ENCODE measurements around the gene RASA3. TPM values are rescaled to one million over a fixed set of nuclear protein-coding genes. Genes with fewer than 3 reads are reported as not detected.
A peak's percentile ranks its signal among the peaks of the same experiment; 100 is the strongest.
"Not testable (repeated sequence)": the region's sequence is repeated elsewhere in the genome, so short reads cannot be mapped to it uniquely, and the experiment has no call there.

Gene RASA3
- total RNA-seq, 2 donors from 2014 or later, result 6.3 to 12.0 TPM

DNA sequence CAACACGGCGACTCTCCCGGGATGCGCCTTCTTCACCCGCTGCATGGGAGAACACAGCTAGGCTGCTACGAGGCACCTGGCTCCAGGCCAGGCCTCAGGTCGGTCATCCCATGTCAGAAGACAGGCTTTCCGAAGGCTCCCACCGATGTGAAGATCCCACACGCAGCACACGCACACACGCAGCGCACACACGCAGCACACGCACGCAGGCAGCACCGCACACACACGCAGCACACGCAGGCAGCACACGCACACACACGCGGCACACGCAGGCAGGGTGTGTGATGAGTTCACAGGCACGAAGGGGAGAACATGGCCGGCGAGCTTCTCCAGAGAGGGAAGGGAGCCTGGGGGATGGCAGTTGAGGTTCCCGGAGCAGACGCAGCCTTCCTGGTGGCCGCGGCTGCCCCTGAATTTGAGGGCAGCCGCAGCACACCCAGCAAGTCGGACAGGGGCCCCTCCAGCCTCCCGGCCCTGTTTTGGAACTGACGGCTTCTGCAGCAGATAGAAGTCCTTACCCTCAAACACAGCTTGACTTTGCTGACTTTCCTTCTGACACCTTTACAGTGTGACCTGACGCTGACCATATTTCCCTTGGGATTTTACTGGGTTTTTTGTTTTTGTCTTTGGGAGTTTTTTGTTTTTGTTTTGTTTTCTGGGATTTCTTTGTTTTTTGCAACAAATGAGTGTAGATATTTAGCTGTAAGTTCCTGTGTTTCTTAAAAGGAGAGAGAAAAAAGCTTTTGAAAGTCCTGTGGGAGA lies 55.9 kb downstream of the RASA3 start:
- no peak overlapping the region for H3K27ac ChIP-seq (ENCODE audit: low read depth, low read length)
- no peak overlapping the region for H3K4me3 ChIP-seq (ENCODE audit: low read length)
- no peaks in the 10 kb centered on the region for H3K27me3 ChIP-seq (ENCODE audit: control insufficient read depth, insufficient read depth, low read length, poor library complexity, severe bottlenecking)
- no peaks in the 10 kb centered on the region for H3K9me3 ChIP-seq (ENCODE audit: control insufficient read depth, low read length)
- no peak overlapping the region for H3K9ac ChIP-seq (ENCODE audit: extremely low read depth, low read length, poor library complexity, severe bottlenecking)
- Mint-ChIP-seq H3K36me3 (ENCODE audit: low read depth) (peaks cover 11% of the 10 kb centered on the region), H3K4me1 (peaks cover 4% of the 10 kb centered on the region), H3K9me3 (no peaks in the 10 kb centered on the region), H3K4me3 (no peak overlapping the region), H3K27ac (peak overlapping the region; percentile 64), H3K27me3 (ENCODE audit: insufficient read depth) (no peaks in the 10 kb centered on the region)
- no peaks in the 10 kb centered on the region for H3K36me3 ChIP-seq (ENCODE audit: control insufficient read depth, insufficient read depth, low read length)
- WGBS, 2 experiments (ENCODE audit: insufficient coverage in 1 of 2, insufficient read length in 1 of 2), result 95 to 98% methylated on average over 27 to 35 of the region's 35 CpGs
- no peak for TF ChIP-seq CTCF (conservative IDR thresholded peaks at IDR 0.05)
- H3K4me1 ChIP-seq (ENCODE audit: control insufficient read depth, insufficient read depth, low read length), result no peaks in the 10 kb centered on the region
- no peak for DNase-seq

DNA sequence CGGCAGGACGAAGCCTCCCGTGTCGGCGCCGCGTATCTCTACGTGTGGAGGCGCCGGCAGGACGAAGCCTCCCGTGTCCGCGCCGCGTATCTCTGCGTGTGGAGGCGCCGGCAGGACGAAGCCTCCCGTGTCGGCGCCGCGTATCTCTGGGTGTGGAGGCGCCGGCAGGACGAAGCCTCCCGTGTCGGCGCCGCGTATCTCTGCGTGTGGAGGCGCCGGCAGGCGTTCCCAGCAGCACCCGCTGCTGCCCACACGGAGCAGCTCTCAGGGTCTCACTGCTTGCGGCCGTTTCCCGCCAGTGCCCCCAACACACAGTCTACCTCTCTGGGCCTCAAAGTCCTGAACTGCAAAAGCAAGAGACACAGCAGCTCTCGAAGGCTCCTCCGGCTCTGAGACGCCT lies 56.6 kb downstream of the RASA3 start:
- not testable (repeated sequence) for H3K4me3 Mint-ChIP-seq; H3K4me1 Mint-ChIP-seq; H3K27me3 Mint-ChIP-seq (ENCODE audit: insufficient read depth); H3K9me3 ChIP-seq (ENCODE audit: control insufficient read depth, low read length); H3K9ac ChIP-seq (ENCODE audit: extremely low read depth, low read length, poor library complexity, severe bottlenecking); DNase-seq; H3K9me3 Mint-ChIP-seq; H3K36me3 ChIP-seq (ENCODE audit: control insufficient read depth, insufficient read depth, low read length); H3K4me1 ChIP-seq (ENCODE audit: control insufficient read depth, insufficient read depth, low read length); H3K27me3 ChIP-seq (ENCODE audit: control insufficient read depth, insufficient read depth, low read length, poor library complexity, severe bottlenecking); H3K4me3 ChIP-seq (ENCODE audit: low read length); H3K27ac ChIP-seq (ENCODE audit: low read depth, low read length)
- 96 to 97% methylated on average over 32 to 37 of the region's 45 CpGs for WGBS, 2 experiments (ENCODE audit: insufficient coverage in 1 of 2, insufficient read length in 1 of 2)
- H3K27ac Mint-ChIP-seq, result peak overlapping the region; percentile 64
- peaks cover 16% of the 10 kb centered on the region for H3K36me3 Mint-ChIP-seq (ENCODE audit: low read depth)

GRCh38 chr13:114074671-114075315 lies 57.6 kb downstream of the RASA3 start:
- H3K9me3 Mint-ChIP-seq, result peaks cover 5% of the 10 kb centered on the region
- H3K27ac ChIP-seq (ENCODE audit: low read depth, low read length), result peak overlapping the region; percentile 22
- no peaks in the 10 kb centered on the region for H3K36me3 ChIP-seq (ENCODE audit: control insufficient read depth, insufficient read depth, low read length)
- H3K27me3 Mint-ChIP-seq (ENCODE audit: insufficient read depth), result no peaks in the 10 kb centered on the region
- no peaks in the 10 kb centered on the region for H3K27me3 ChIP-seq (ENCODE audit: control insufficient read depth, insufficient read depth, low read length, poor library complexity, severe bottlenecking)
- peaks cover 4% of the 10 kb centered on the region for H3K4me1 Mint-ChIP-seq
- H3K27ac Mint-ChIP-seq, result no peak overlapping the region
- no peak for TF ChIP-seq CTCF (conservative IDR thresholded peaks at IDR 0.05)
- peaks cover 16% of the 10 kb centered on the region for H3K36me3 Mint-ChIP-seq (ENCODE audit: low read depth)
- H3K4me1 ChIP-seq (ENCODE audit: control insufficient read depth, insufficient read depth, low read length), result no peaks in the 10 kb centered on the region
- DNase-seq, result no peak
- WGBS, 2 experiments (ENCODE audit: insufficient coverage in 1 of 2, insufficient read length in 1 of 2), result 92 to 95% methylated on average over 18 to 29 of the region's 29 CpGs
- H3K4me3 Mint-ChIP-seq, result no peak overlapping the region
- no peak overlapping the region for H3K9ac ChIP-seq (ENCODE audit: extremely low read depth, low read length, poor library complexity, severe bottlenecking)
- H3K4me3 ChIP-seq (ENCODE audit: low read length), result no peak overlapping the region
- no peaks in the 10 kb centered on the region for H3K9me3 ChIP-seq (ENCODE audit: control insufficient read depth, low read length)
